H1 (cell line): Measurements from ENCODE around the gene F11. TPM values are rescaled to one million over a fixed set of nuclear protein-coding genes. Genes with fewer than 3 reads are reported as not detected.

ENCODE experiments used
- CTBP2 ChIP-seq: IDR thresholded peaks from 2 replicates; pipeline ENCODE4 v1.7.0; 2011; ENCODE audit warnings: borderline replicate concordance, mild to moderate bottlenecking, moderate library complexity, mixed read lengths, low read length; ENCODE audit not compliant: insufficient read depth, insufficient read length
- POLR2A ChIP-seq, 2 experiments: IDR thresholded peaks; 1 replicate in 1 of 2; 2 replicates in 1 of 2; pipeline ENCODE4 v1.6.1; 2011; ENCODE audit warnings: low read depth in 2 of 2, low read length in 2 of 2, mild to moderate bottlenecking in 2 of 2; ENCODE audit errors: control extremely low read depth in 1 of 2
- TAF1 ChIP-seq: IDR thresholded peaks from 2 replicates; pipeline ENCODE4 v1.6.1; 2011; ENCODE audit warnings: mild to moderate bottlenecking, low read depth, low read length
- TCF12 ChIP-seq: IDR thresholded peaks from 2 replicates; pipeline ENCODE4 v1.6.1; 2011; ENCODE audit warnings: low read depth, mild to moderate bottlenecking, low read length
- USF2 ChIP-seq: IDR thresholded peaks from 2 replicates; pipeline ENCODE4 v1.6.1; 2011; ENCODE audit warnings: low read length, improper control_type of control experiment
- polyA plus RNA-seq, 7 experiments: library from polyadenylated mRNA; depleted of rRNA in 3 of 7; stranded (reverse) in 5 of 7; unstranded in 2 of 7; fragments of >200 nt in 5 of 7; fragments of 200-250 nt in 2 of 7; gene quantifications; 1 replicate in 5 of 7; 2 replicates in 1 of 7; 4 replicates in 1 of 7; pipeline versions ENCODE4 v1.2.1 to v1.2.3, GENCODE V29; 2011 to 2013; ENCODE audit warnings: missing spikeins in 2 of 7, mixed read lengths in 2 of 7
- total RNA-seq: library from RNA; stranded (reverse); fragmentation: NEBNext Ultra II Directional; extraction: Animal tissue kit (Norgen Biotek cat#: 25700); gene quantifications from 2 replicates; pipeline ENCODE4 v1.2.1, GENCODE V29; 2021
- TF ChIP-seq, protein P1 (sequence below): fragments of 300-600 bp; sonication (generic); IDR thresholded peaks from 2 replicates; pipeline ENCODE4 v1.7.1; 2012; ENCODE audit warnings: low read length, moderate library complexity, mild to moderate bottlenecking, inconsistent platforms; ENCODE audit not compliant: insufficient replicate concordance
- TF ChIP-seq, protein P2 (sequence below): IDR thresholded peaks from 2 replicates; pipeline ENCODE4 v1.6.1; 2011; ENCODE audit warnings: low read depth, mild to moderate bottlenecking, low read length; ENCODE audit not compliant: insufficient read depth
- TF ChIP-seq, protein P3 (sequence below): IDR thresholded peaks from 2 replicates; pipeline ENCODE4 v1.6.1; 2012; ENCODE audit warnings: low read length, inconsistent platforms

Gene F11
- total and polyA plus RNA-seq, 2 of the 8 experiments (the other 6 are each of a cell fraction or from before 2014, with no cell fraction given) = 0.27 to 0.99 TPM

- TF ChIP-seq, protein P1, sequence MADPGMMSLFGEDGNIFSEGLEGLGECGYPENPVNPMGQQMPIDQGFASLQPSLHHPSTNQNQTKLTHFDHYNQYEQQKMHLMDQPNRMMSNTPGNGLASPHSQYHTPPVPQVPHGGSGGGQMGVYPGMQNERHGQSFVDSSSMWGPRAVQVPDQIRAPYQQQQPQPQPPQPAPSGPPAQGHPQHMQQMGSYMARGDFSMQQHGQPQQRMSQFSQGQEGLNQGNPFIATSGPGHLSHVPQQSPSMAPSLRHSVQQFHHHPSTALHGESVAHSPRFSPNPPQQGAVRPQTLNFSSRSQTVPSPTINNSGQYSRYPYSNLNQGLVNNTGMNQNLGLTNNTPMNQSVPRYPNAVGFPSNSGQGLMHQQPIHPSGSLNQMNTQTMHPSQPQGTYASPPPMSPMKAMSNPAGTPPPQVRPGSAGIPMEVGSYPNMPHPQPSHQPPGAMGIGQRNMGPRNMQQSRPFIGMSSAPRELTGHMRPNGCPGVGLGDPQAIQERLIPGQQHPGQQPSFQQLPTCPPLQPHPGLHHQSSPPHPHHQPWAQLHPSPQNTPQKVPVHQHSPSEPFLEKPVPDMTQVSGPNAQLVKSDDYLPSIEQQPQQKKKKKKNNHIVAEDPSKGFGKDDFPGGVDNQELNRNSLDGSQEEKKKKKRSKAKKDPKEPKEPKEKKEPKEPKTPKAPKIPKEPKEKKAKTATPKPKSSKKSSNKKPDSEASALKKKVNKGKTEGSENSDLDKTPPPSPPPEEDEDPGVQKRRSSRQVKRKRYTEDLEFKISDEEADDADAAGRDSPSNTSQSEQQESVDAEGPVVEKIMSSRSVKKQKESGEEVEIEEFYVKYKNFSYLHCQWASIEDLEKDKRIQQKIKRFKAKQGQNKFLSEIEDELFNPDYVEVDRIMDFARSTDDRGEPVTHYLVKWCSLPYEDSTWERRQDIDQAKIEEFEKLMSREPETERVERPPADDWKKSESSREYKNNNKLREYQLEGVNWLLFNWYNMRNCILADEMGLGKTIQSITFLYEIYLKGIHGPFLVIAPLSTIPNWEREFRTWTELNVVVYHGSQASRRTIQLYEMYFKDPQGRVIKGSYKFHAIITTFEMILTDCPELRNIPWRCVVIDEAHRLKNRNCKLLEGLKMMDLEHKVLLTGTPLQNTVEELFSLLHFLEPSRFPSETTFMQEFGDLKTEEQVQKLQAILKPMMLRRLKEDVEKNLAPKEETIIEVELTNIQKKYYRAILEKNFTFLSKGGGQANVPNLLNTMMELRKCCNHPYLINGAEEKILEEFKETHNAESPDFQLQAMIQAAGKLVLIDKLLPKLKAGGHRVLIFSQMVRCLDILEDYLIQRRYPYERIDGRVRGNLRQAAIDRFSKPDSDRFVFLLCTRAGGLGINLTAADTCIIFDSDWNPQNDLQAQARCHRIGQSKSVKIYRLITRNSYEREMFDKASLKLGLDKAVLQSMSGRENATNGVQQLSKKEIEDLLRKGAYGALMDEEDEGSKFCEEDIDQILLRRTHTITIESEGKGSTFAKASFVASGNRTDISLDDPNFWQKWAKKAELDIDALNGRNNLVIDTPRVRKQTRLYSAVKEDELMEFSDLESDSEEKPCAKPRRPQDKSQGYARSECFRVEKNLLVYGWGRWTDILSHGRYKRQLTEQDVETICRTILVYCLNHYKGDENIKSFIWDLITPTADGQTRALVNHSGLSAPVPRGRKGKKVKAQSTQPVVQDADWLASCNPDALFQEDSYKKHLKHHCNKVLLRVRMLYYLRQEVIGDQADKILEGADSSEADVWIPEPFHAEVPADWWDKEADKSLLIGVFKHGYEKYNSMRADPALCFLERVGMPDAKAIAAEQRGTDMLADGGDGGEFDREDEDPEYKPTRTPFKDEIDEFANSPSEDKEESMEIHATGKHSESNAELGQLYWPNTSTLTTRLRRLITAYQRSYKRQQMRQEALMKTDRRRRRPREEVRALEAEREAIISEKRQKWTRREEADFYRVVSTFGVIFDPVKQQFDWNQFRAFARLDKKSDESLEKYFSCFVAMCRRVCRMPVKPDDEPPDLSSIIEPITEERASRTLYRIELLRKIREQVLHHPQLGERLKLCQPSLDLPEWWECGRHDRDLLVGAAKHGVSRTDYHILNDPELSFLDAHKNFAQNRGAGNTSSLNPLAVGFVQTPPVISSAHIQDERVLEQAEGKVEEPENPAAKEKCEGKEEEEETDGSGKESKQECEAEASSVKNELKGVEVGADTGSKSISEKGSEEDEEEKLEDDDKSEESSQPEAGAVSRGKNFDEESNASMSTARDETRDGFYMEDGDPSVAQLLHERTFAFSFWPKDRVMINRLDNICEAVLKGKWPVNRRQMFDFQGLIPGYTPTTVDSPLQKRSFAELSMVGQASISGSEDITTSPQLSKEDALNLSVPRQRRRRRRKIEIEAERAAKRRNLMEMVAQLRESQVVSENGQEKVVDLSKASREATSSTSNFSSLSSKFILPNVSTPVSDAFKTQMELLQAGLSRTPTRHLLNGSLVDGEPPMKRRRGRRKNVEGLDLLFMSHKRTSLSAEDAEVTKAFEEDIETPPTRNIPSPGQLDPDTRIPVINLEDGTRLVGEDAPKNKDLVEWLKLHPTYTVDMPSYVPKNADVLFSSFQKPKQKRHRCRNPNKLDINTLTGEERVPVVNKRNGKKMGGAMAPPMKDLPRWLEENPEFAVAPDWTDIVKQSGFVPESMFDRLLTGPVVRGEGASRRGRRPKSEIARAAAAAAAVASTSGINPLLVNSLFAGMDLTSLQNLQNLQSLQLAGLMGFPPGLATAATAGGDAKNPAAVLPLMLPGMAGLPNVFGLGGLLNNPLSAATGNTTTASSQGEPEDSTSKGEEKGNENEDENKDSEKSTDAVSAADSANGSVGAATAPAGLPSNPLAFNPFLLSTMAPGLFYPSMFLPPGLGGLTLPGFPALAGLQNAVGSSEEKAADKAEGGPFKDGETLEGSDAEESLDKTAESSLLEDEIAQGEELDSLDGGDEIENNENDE = peak; percentile 97
- TF ChIP-seq USF2 (no peak), TAF1 (0 out of 2 replicates have a peak, but pooled peaks have one; percentile 19), CTBP2 (no peak), TCF12 (no peak), POLR2A (IDR thresholded peaks at IDR 0.05; ENCODE audit: control extremely low read depth in 1 of 2, low read depth in 2 of 2, low read length in 2 of 2) (no peak)
- TF ChIP-seq, protein P2, sequence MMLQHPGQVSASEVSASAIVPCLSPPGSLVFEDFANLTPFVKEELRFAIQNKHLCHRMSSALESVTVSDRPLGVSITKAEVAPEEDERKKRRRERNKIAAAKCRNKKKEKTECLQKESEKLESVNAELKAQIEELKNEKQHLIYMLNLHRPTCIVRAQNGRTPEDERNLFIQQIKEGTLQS = no peak
- TF ChIP-seq, protein P3, sequence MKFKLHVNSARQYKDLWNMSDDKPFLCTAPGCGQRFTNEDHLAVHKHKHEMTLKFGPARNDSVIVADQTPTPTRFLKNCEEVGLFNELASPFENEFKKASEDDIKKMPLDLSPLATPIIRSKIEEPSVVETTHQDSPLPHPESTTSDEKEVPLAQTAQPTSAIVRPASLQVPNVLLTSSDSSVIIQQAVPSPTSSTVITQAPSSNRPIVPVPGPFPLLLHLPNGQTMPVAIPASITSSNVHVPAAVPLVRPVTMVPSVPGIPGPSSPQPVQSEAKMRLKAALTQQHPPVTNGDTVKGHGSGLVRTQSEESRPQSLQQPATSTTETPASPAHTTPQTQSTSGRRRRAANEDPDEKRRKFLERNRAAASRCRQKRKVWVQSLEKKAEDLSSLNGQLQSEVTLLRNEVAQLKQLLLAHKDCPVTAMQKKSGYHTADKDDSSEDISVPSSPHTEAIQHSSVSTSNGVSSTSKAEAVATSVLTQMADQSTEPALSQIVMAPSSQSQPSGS = no peak
Measured at GRCh38 chr4:186248643-186249042, 17.3 kb upstream of the F11 start (continued).
